DND-41 (cell line): Measurements from ENCODE around the gene ABLIM1.

Experiments used
- ATAC-seq: fragments of 200-7000 bp; cut with Tn5 transposase; 3 replicates; pipeline ENCODE4 v1.9.1; 2021; ENCODE audit warnings: low read depth; ENCODE audit not compliant: insufficient read depth
- DNase-seq: peaks from one replicate; pipeline ENCODE4 v3.0.0-alpha.2; 2020
- H2AFZ ChIP-seq: 2 replicates; pipeline ENCODE4 v1.6.0; 2012; ENCODE audit warnings: low read depth, low read length
- H3K27ac ChIP-seq: 2 replicates; pipeline ENCODE4 v1.5.1; 2012; ENCODE audit warnings: low read length, inconsistent platforms
- H3K27me3 ChIP-seq: fragments of 200-600 bp; sonication (generic); 2 replicates; pipeline ENCODE4 v1.6.0; 2012; ENCODE audit warnings: low read length, mild to moderate bottlenecking, inconsistent platforms; ENCODE audit not compliant: insufficient read depth, poor library complexity
- H3K36me3 ChIP-seq: 2 replicates; pipeline ENCODE4 v1.5.1; 2012; ENCODE audit warnings: low read length, inconsistent platforms; ENCODE audit not compliant: insufficient read depth
- H3K4me1 ChIP-seq: 2 replicates; pipeline ENCODE4 v1.5.1; 2012; ENCODE audit warnings: mild to moderate bottlenecking, low read length; ENCODE audit not compliant: insufficient read depth
- H3K4me2 ChIP-seq: 2 replicates; pipeline ENCODE4 v1.6.0; 2012; ENCODE audit warnings: mild to moderate bottlenecking, moderate library complexity, low read length, inconsistent platforms; ENCODE audit not compliant: insufficient read depth
- H3K4me3 ChIP-seq, 2 experiments: fragments of 200-600 bp in 1 of 2; shearing (Covaris generic) in 1 of 2; 2 replicates each; pipeline ENCODE4 v1.5.1; 2012 to 2016; ENCODE audit warnings: inconsistent platforms in 2 of 2, low read length in 2 of 2, mild to moderate bottlenecking in 2 of 2, low read depth in 1 of 2, moderate library complexity in 1 of 2
- H3K79me2 ChIP-seq: 2 replicates; pipeline ENCODE4 v1.6.0; 2012; ENCODE audit warnings: low read length, inconsistent platforms; ENCODE audit not compliant: insufficient read depth
- H3K9ac ChIP-seq: 2 replicates; pipeline ENCODE4 v1.6.0; 2012; ENCODE audit warnings: low read depth, mild to moderate bottlenecking, inconsistent platforms, low read length, moderate library complexity
- H3K9me3 ChIP-seq: 2 replicates; pipeline ENCODE4 v1.5.1; 2012; ENCODE audit warnings: low read length, moderate library complexity, mild to moderate bottlenecking, inconsistent platforms; ENCODE audit not compliant: insufficient read depth, severe bottlenecking
- H4K20me1 ChIP-seq: 2 replicates; pipeline ENCODE4 v1.6.0; 2012; ENCODE audit warnings: low read length; ENCODE audit not compliant: insufficient read depth
- CTCF ChIP-seq: IDR thresholded peaks from 2 replicates; pipeline ENCODE4 v1.5.1; 2012; ENCODE audit warnings: borderline replicate concordance, low read length, moderate library complexity, mild to moderate bottlenecking; ENCODE audit not compliant: poor library complexity, severe bottlenecking; ENCODE audit errors: extremely low read depth
- EZH2 ChIP-seq: IDR thresholded peaks from 3 replicates; pipeline ENCODE4 v1.6.1; 2012; ENCODE audit warnings: borderline replicate concordance, low read depth, mild to moderate bottlenecking, moderate library complexity, low read length, inconsistent platforms; ENCODE audit not compliant: severe bottlenecking

ABLIM1 gene

DNA sequence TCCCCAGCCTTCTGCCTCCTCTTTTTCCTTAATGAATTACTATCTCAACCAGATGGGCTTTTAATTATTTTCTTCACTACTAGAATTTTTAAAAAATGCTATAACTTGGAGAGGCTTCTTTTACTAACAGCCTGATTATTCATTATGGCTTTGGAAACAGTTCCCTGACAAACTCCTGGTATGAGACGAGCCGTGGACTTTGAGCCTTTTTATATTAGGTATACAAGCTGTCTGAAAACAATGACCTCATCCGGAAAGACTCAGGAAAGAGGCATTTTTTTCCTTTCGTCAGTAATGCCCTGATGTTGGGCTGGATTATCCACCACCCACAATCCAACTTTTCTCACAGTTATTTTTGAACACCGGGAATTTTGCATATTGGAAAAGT is 26.7 kb upstream of the ABLIM1 start:
- DNase-seq = no peak
- H3K36me3 ChIP-seq = no peaks in the 10 kb centered on the region
- H3K4me2 ChIP-seq = no peak overlapping the region
- no peaks in the 10 kb centered on the region for H3K79me2 ChIP-seq
- no peak overlapping the region for H3K4me3 ChIP-seq
- no peak overlapping the region for H3K9ac ChIP-seq
- no peaks in the 10 kb centered on the region for H3K27me3 ChIP-seq
- H3K27ac ChIP-seq = no peak overlapping the region
- H3K9me3 ChIP-seq = no peaks in the 10 kb centered on the region
- H4K20me1 ChIP-seq = no peaks in the 10 kb centered on the region
- no peaks in the 10 kb centered on the region for H3K4me1 ChIP-seq
- no peak overlapping the region for H2AFZ ChIP-seq
- no peak for TF ChIP-seq EZH2
- no peak for TF ChIP-seq CTCF
- ATAC-seq = no peak

DNA sequence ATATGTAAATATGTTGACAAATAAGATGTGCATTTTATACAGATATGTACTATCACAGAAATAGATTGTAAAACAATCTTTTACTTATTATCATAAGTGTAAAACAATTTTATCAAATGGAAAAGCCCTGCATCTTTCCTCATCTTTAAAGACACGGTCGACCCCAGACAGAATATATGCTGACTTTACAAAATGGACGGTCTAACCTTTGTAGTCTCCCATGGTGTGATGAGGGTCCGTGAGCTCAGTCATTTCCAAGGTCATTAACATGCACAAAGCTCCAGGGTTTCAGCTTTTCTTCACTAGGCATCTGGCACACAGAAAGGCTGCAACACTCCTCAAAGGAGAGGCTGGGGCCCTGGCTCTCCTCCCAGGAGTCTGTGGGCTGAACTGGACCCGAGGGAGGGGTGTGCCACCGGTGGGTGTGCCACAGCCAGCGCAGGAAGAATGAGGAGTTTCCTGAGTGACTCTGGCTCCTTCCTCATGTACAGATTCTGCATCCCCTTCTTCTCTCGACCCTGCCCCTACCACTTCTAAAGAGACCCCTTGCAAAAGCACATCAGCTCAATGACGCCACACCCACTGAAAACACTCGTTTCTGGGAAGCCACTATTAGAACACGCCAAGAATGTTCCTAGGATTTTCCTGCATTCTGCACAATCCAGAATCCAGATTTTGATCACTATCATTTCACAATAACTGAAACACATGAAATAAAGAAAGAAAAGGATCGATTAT is 26.2 kb upstream of the ABLIM1 start:
- Histone ChIP-seq H3K4me2 (no peak overlapping the region), H3K79me2 (no peaks in the 10 kb centered on the region), H3K36me3 (no peaks in the 10 kb centered on the region), H3K9ac (no peak overlapping the region), H2AFZ (no peak overlapping the region), H3K27ac (no peak overlapping the region), H3K4me3 (no peak overlapping the region), H3K27me3 (no peaks in the 10 kb centered on the region), H3K4me1 (no peaks in the 10 kb centered on the region), H4K20me1 (no peaks in the 10 kb centered on the region), H3K9me3 (no peaks in the 10 kb centered on the region)
- ATAC-seq (no peak), DNase-seq (no peak)
- TF ChIP-seq EZH2 (no peak), CTCF (no peak)

- no peak for DNase-seq
- Histone ChIP-seq H3K36me3 (no peaks in the 10 kb centered on the region), H3K4me3 (no peak overlapping the region), H3K27me3 (no peaks in the 10 kb centered on the region), H4K20me1 (no peaks in the 10 kb centered on the region), H2AFZ (no peak overlapping the region), H3K9me3 (no peaks in the 10 kb centered on the region), H3K9ac (no peak overlapping the region), H3K79me2 (no peaks in the 10 kb centered on the region), H3K27ac (no peak overlapping the region), H3K4me1 (no peaks in the 10 kb centered on the region), H3K4me2 (no peak overlapping the region)
- no peak for ATAC-seq
- TF ChIP-seq EZH2 = no peak
- no peak for TF ChIP-seq CTCF
These were observed 25.5 kb upstream of the ABLIM1 start for GRCh38 chr10:114683593-114683992.
